ENCODE measurements around the gene ART4. TPM values are rescaled to one million over a fixed set of nuclear protein-coding genes. Genes with fewer than 3 reads are reported as not detected.

Gene ART4
- polyA plus RNA-seq (2013, experiment 1 of 2) = 0.04 TPM
- polyA plus RNA-seq (2013, experiment 2 of 2) = 0.03 TPM

GRCh38 chr12:14843425-14843887, at the start of gene ART4:
Gene ART4 (minus strand): TSS chr12:14843526. CDS start chr12:14843113, 413 bp downstream.
- WGBS = 86% methylated on average over 10 of the region's 10 CpGs

GRCh38 chr12:14892726-14893505, 49.6 kb upstream of the ART4 start:
- Histone ChIP-seq H3K4me3 (ENCODE audit: insufficient read depth in 1 of 2, low read depth in 1 of 2, low read length in 2 of 2) (no peak overlapping the region), H3K9ac (ENCODE audit: low read length) (peak overlapping the region; percentile 28), H3K36me3 (ENCODE audit: control insufficient read depth in 1 of 2, insufficient read depth in 2 of 2, low read depth in 1 of 2, low read length in 2 of 2) (no peaks in the 10 kb centered on the region), H2AFZ (ENCODE audit: low read depth, low read length) (no peak overlapping the region), H3K18ac (ENCODE audit: low read depth in 1 of 2, low read length in 2 of 2) (no peak overlapping the region), H2BK15ac (ENCODE audit: low read depth, poor library complexity, severe bottlenecking) (no peak overlapping the region), H2BK5ac (ENCODE audit: low read depth, low read length, poor library complexity, severe bottlenecking) (no peak overlapping the region), H3K9me3 (ENCODE audit: control insufficient read depth, low read length) (no peaks in the 10 kb centered on the region), H3K27ac (ENCODE audit: low read length, poor library complexity, severe bottlenecking) (no peak overlapping the region), H3K27me3 (ENCODE audit: control insufficient read depth in 1 of 2, insufficient read depth in 1 of 2, low read length in 2 of 2) (no peaks in the 10 kb centered on the region), H2BK12ac (ENCODE audit: low read length in 2 of 2) (no peak overlapping the region), H4K8ac (ENCODE audit: low read length) (no peak overlapping the region), H3K4me1 (ENCODE audit: control insufficient read depth, insufficient read depth, low read depth, low read length) (no peaks in the 10 kb centered on the region), H3K79me1 (replicated peaks; ENCODE audit: low read length, poor library complexity, severe bottlenecking) (no peaks in the 10 kb centered on the region), H3K4me2 (ENCODE audit: low read length, poor library complexity, severe bottlenecking) (no peak overlapping the region), H2AK5ac (ENCODE audit: low read length, severe bottlenecking) (no peak overlapping the region), H3K4ac (ENCODE audit: low read depth in 1 of 2, low read length in 2 of 2) (no peak overlapping the region), H2BK120ac (ENCODE audit: low read depth, low read length) (no peak overlapping the region), H3K23ac (ENCODE audit: low read length in 2 of 2) (no peak overlapping the region), H3K14ac (ENCODE audit: low read length in 2 of 2) (no peak overlapping the region), H4K91ac (ENCODE audit: low read length) (no peak overlapping the region)
- DNase-seq = no peak
- WGBS = 89% methylated on average over 6 of the region's 7 CpGs

More at GRCh38 chr12:14843425-14843887, at the start of gene ART4:
- H3K4ac ChIP-seq (ENCODE audit: low read depth in 1 of 2, low read length in 2 of 2) = peak within 1 kb of the TSS in 1 of 2 experiments; percentile 67
- H3K79me1 ChIP-seq (replicated peaks; ENCODE audit: low read length, poor library complexity, severe bottlenecking) = no peaks in the 10 kb centered on the region
- no peaks in the 10 kb centered on the region for H3K9me3 ChIP-seq (ENCODE audit: control insufficient read depth, low read length)
- no peak within 1 kb of the TSS for H3K9ac ChIP-seq (ENCODE audit: low read length)
- no peak for DNase-seq
- no peak within 1 kb of the TSS for H3K4me2 ChIP-seq (ENCODE audit: low read length, poor library complexity, severe bottlenecking)
- H3K18ac ChIP-seq (ENCODE audit: low read depth in 1 of 2, low read length in 2 of 2) = peak within 1 kb of the TSS in 1 of 2 experiments; percentile 78
- no peak within 1 kb of the TSS for H2BK5ac ChIP-seq (ENCODE audit: low read depth, low read length, poor library complexity, severe bottlenecking)
- H2AFZ ChIP-seq (ENCODE audit: low read depth, low read length) = no peak within 1 kb of the TSS
- no peak within 1 kb of the TSS for H4K91ac ChIP-seq (ENCODE audit: low read length)
- no peak within 1 kb of the TSS for H2AK5ac ChIP-seq (ENCODE audit: low read length, severe bottlenecking)
- H3K14ac ChIP-seq (ENCODE audit: low read length in 2 of 2) = no peak within 1 kb of the TSS
- H3K36me3 ChIP-seq (ENCODE audit: control insufficient read depth in 1 of 2, insufficient read depth in 2 of 2, low read depth in 1 of 2, low read length in 2 of 2) = no peaks in the 10 kb centered on the region
- no peaks in the 10 kb centered on the region for H3K27me3 ChIP-seq (ENCODE audit: control insufficient read depth in 1 of 2, insufficient read depth in 1 of 2, low read length in 2 of 2)
- H2BK12ac ChIP-seq (ENCODE audit: low read length in 2 of 2) = peak within 1 kb of the TSS in 1 of 2 experiments; percentile 88
- no peak within 1 kb of the TSS for H2BK120ac ChIP-seq (ENCODE audit: low read depth, low read length)
- no peak within 1 kb of the TSS for H3K27ac ChIP-seq (ENCODE audit: low read length, poor library complexity, severe bottlenecking)
- no peak within 1 kb of the TSS for H2BK15ac ChIP-seq (ENCODE audit: low read depth, poor library complexity, severe bottlenecking)
- H3K4me1 ChIP-seq (ENCODE audit: control insufficient read depth, insufficient read depth, low read depth, low read length) = peaks cover 2% of the 10 kb centered on the region
- H4K8ac ChIP-seq (ENCODE audit: low read length) = no peak within 1 kb of the TSS
- no peak within 1 kb of the TSS for H3K23ac ChIP-seq (ENCODE audit: low read length in 2 of 2)
- no peak within 1 kb of the TSS for H3K4me3 ChIP-seq (ENCODE audit: insufficient read depth in 1 of 2, low read depth in 1 of 2, low read length in 2 of 2)

GRCh38 chr12:14890701-14891100, 47.4 kb upstream of the ART4 start:
- Histone ChIP-seq H3K4ac (ENCODE audit: low read depth in 1 of 2, low read length in 2 of 2) (no peak overlapping the region), H3K79me1 (replicated peaks; ENCODE audit: low read length, poor library complexity, severe bottlenecking) (no peaks in the 10 kb centered on the region), H2BK120ac (ENCODE audit: low read depth, low read length) (no peak overlapping the region), H3K9ac (ENCODE audit: low read length) (no peak overlapping the region), H2AFZ (ENCODE audit: low read depth, low read length) (no peak overlapping the region), H3K27me3 (ENCODE audit: control insufficient read depth in 1 of 2, insufficient read depth in 1 of 2, low read length in 2 of 2) (no peaks in the 10 kb centered on the region), H2BK5ac (ENCODE audit: low read depth, low read length, poor library complexity, severe bottlenecking) (no peak overlapping the region), H4K91ac (ENCODE audit: low read length) (no peak overlapping the region), H3K18ac (ENCODE audit: low read depth in 1 of 2, low read length in 2 of 2) (no peak overlapping the region), H3K23ac (ENCODE audit: low read length in 2 of 2) (no peak overlapping the region), H3K36me3 (ENCODE audit: control insufficient read depth in 1 of 2, insufficient read depth in 2 of 2, low read depth in 1 of 2, low read length in 2 of 2) (no peaks in the 10 kb centered on the region), H3K4me3 (ENCODE audit: insufficient read depth in 1 of 2, low read depth in 1 of 2, low read length in 2 of 2) (no peak overlapping the region), H3K14ac (ENCODE audit: low read length in 2 of 2) (no peak overlapping the region), H3K27ac (ENCODE audit: low read length, poor library complexity, severe bottlenecking) (no peak overlapping the region), H2BK12ac (ENCODE audit: low read length in 2 of 2) (no peak overlapping the region), H4K8ac (ENCODE audit: low read length) (no peak overlapping the region), H3K4me1 (ENCODE audit: control insufficient read depth, insufficient read depth, low read depth, low read length) (no peaks in the 10 kb centered on the region), H3K9me3 (ENCODE audit: control insufficient read depth, low read length) (no peaks in the 10 kb centered on the region), H2BK15ac (ENCODE audit: low read depth, poor library complexity, severe bottlenecking) (no peak overlapping the region), H3K4me2 (ENCODE audit: low read length, poor library complexity, severe bottlenecking) (no peak overlapping the region), H2AK5ac (ENCODE audit: low read length, severe bottlenecking) (no peak overlapping the region)
- 92% methylated on average over 3 of the region's 5 CpGs for WGBS
- no peak for DNase-seq

GRCh38 chr12:14886271-14886670, 42.9 kb upstream of the ART4 start:
- Histone ChIP-seq H2AK5ac (ENCODE audit: low read length, severe bottlenecking) (no peak overlapping the region), H3K79me1 (replicated peaks; ENCODE audit: low read length, poor library complexity, severe bottlenecking) (no peaks in the 10 kb centered on the region), H3K4me2 (ENCODE audit: low read length, poor library complexity, severe bottlenecking) (no peak overlapping the region), H3K27ac (ENCODE audit: low read length, poor library complexity, severe bottlenecking) (no peak overlapping the region), H3K4ac (ENCODE audit: low read depth in 1 of 2, low read length in 2 of 2) (no peak overlapping the region), H2BK15ac (ENCODE audit: low read depth, poor library complexity, severe bottlenecking) (no peak overlapping the region), H2BK5ac (ENCODE audit: low read depth, low read length, poor library complexity, severe bottlenecking) (no peak overlapping the region), H2AFZ (ENCODE audit: low read depth, low read length) (no peak overlapping the region), H3K9ac (ENCODE audit: low read length) (peak overlapping the region; percentile 75), H4K91ac (ENCODE audit: low read length) (no peak overlapping the region), H2BK120ac (ENCODE audit: low read depth, low read length) (no peak overlapping the region), H3K27me3 (ENCODE audit: control insufficient read depth in 1 of 2, insufficient read depth in 1 of 2, low read length in 2 of 2) (no peaks in the 10 kb centered on the region), H3K36me3 (ENCODE audit: control insufficient read depth in 1 of 2, insufficient read depth in 2 of 2, low read depth in 1 of 2, low read length in 2 of 2) (no peaks in the 10 kb centered on the region), H3K14ac (ENCODE audit: low read length in 2 of 2) (no peak overlapping the region), H2BK12ac (ENCODE audit: low read length in 2 of 2) (no peak overlapping the region), H3K4me3 (ENCODE audit: insufficient read depth in 1 of 2, low read depth in 1 of 2, low read length in 2 of 2) (peak overlapping the region in 1 of 2 experiments; percentile 71), H3K18ac (ENCODE audit: low read depth in 1 of 2, low read length in 2 of 2) (no peak overlapping the region), H3K23ac (ENCODE audit: low read length in 2 of 2) (no peak overlapping the region), H4K8ac (ENCODE audit: low read length) (no peak overlapping the region), H3K9me3 (ENCODE audit: control insufficient read depth, low read length) (no peaks in the 10 kb centered on the region), H3K4me1 (ENCODE audit: control insufficient read depth, insufficient read depth, low read depth, low read length) (no peaks in the 10 kb centered on the region)
- over 99% methylated on average over 6 of the region's 6 CpGs for WGBS
- DNase-seq = no peak
